ENCODE measurements around the gene GABRR2. TPM values are rescaled to one million over a fixed set of nuclear protein-coding genes. Genes with fewer than 3 reads are reported as not detected.

Gene GABRR2
- total RNA-seq, 3 donors from 2014 or later = 0.19 TPM; not detected in 2

DNA sequence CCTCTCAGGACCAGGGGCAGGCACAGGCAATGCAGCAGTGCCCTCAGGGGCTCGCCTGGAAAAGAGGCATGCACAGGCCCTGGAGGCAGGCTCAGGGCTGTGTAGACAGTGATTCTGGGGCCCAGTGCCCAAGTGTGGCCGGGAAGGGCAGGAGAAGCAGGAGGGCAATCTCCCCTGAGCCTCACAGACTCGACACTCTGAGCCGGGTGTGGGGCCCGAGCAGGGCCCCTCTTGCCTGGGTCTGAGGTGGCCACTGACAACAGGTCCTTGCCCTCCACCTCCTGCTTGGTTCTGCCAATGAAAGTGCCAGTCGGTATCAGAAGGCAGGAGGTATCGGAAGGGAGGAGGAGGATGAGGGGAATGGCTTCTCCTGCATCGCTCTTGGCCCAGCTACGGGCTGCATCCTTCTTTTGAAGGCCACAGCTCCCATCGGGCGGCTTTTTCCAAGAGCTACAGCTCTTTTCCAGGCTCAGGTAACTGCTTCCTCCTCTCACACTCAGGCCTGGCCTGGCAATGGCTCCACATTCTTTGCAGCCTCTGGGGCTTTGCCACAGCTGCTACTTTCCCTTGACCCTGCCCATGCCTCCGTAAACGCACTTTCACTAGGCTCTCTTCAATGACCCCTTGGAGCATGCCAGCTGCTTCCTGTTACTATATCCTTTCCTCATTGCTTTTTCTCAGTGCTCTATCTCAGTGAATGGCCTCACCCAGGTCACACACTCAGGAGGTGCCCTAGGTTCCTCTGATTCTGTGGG lies 24.5 kb downstream of the GABRR2 start:
- Mint-ChIP-seq H3K4me3 (no peak overlapping the region), H3K36me3 (ENCODE audit: insufficient read depth) (no peaks in the 10 kb centered on the region), H3K27me3 (ENCODE audit: low read depth) (no peaks in the 10 kb centered on the region), H3K9me3 (no peaks in the 10 kb centered on the region), H3K4me1 (ENCODE audit: low read depth) (no peaks in the 10 kb centered on the region)
- DNase-seq = no peak
- ATAC-seq = no peak

DNA sequence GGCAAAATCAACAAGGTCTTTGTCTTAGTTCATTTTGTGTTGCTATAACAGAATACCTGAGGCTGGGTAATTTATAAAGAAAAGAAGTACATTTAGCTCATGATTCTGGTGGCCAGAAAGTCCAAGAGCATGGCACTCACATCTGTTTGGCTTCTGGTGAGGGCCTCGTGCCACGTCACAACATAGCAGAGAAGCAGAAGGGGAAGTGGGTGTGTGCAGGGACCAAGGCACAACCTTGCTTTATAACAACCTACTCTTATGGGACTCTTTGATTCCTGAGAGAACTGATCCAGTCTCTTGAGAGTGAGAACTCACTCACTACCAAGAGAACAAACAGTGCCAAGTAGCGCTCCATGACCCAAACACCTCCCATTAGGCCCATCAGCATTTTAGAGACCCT lies 25.4 kb downstream of the GABRR2 start:
- Mint-ChIP-seq H3K9me3 (no peaks in the 10 kb centered on the region), H3K4me1 (ENCODE audit: low read depth) (no peaks in the 10 kb centered on the region)
- DNase-seq = no peak

DNA sequence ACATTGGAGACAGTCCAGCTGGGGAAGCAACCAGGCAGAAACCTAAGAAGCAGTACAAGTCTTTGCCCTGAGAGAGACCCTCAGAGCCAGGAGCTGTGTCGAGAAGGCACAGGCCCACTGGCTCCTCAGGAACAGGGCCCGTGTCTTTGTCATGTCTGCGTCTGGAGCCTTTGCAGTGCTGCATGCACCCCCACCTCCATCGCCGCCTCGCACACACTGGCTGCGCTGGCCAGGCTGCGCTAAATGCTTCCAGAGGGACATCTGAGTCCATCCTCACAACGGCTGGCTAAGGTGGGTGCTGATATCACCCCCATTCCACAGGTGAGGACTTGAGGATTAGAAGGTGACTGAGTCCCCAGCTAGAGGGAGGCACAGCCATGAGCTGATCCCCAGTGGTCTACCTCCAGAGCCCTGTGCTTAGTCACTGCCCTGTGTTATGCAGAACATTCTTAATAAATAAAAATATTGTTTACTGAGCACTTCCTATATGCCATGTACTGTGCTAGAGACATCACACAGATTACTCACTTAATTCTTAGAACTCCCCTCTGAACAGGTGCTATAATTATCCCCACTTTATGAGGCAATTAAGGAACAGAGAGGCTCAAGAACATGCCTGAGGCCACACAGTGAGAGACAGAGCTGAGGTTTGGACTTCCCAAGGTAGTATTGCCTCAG lies 27.6 kb downstream of the GABRR2 start:
- H3K9me3 Mint-ChIP-seq = no peaks in the 10 kb centered on the region
- ATAC-seq (peak in 1 of 2 donors; percentile 18), DNase-seq (no peak)
- no peaks in the 10 kb centered on the region for H3K36me3 Mint-ChIP-seq (ENCODE audit: insufficient read depth)
- no peaks in the 10 kb centered on the region for H3K27me3 Mint-ChIP-seq (ENCODE audit: low read depth)
- H3K4me1 Mint-ChIP-seq (ENCODE audit: low read depth) = no peaks in the 10 kb centered on the region
- H3K4me3 Mint-ChIP-seq = no peak overlapping the region

More for the DNA sequence above, 25.4 kb downstream of the GABRR2 start:
- no peaks in the 10 kb centered on the region for H3K27me3 Mint-ChIP-seq (ENCODE audit: low read depth)
- ATAC-seq = no peak
- H3K4me3 Mint-ChIP-seq = no peak overlapping the region
- H3K36me3 Mint-ChIP-seq (ENCODE audit: insufficient read depth) = no peaks in the 10 kb centered on the region

DNA sequence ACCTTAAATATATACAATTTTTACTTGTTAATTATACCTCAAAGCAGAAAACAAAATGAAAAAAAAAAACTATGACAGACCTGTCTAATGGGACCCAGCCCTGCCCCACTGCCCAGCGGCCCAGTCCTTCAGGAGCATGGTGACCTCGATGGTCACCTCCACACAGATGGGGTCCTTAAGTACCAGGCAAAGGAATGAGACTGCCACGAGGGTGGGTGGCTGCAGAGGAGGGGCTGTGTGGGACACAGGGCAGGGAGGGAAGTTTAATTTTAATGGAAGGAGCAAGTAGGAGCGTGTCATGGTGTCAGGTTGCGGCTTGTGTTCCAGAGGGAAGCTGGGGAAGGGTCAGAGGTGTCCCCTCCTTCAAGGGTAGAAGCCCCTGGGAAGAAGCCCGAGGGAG lies 28.6 kb downstream of the GABRR2 start:
- no peaks in the 10 kb centered on the region for H3K36me3 Mint-ChIP-seq (ENCODE audit: insufficient read depth)
- DNase-seq (no peak), ATAC-seq (no peak)
- H3K27me3 Mint-ChIP-seq (ENCODE audit: low read depth) = no peaks in the 10 kb centered on the region
- H3K4me1 Mint-ChIP-seq (ENCODE audit: low read depth) = no peaks in the 10 kb centered on the region
- no peak overlapping the region for H3K4me3 Mint-ChIP-seq
- H3K9me3 Mint-ChIP-seq = no peaks in the 10 kb centered on the region

DNA sequence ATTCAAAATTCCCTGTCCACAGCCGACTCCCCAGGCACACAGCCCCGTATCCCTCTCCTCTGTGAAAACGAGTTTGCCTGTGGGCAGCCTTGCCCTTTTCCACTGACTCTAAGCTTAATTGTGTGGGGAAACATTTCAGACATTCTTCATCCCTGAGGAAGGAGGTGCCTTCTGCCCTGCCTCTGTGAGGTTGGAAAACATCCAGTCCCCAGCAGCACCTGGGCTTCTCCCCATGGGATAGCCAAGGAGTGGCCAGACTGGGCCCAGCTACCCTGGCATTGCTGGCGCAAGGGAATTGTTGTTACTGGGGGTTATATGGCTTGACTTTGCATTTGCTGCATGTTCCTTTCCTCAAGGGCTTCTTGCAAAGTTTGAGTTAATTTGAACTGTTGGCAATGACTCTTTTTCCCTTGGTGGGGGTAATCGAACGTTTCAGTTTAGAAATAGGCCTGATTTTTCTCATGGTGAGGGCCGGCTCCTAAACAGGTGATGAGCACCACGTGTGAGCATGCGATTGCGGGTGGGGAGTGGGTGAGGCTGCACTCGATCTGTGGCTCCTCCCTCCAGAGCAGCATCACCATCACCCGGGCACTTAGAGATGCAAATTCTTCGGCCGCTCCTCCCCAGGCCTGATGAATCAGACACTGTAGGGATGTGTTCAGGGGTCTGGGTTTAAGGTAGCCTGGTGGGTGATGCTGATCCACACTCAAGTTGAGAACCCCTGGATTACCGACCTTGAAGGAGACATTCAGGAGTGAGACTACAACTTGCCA lies 29.9 kb downstream of the GABRR2 start:
- Mint-ChIP-seq H3K9me3 (no peaks in the 10 kb centered on the region), H3K4me3 (no peak overlapping the region), H3K27me3 (ENCODE audit: low read depth) (no peaks in the 10 kb centered on the region), H3K4me1 (ENCODE audit: low read depth) (no peaks in the 10 kb centered on the region), H3K36me3 (ENCODE audit: insufficient read depth) (no peaks in the 10 kb centered on the region)
- ATAC-seq (no peak), DNase-seq (no peak)

DNA sequence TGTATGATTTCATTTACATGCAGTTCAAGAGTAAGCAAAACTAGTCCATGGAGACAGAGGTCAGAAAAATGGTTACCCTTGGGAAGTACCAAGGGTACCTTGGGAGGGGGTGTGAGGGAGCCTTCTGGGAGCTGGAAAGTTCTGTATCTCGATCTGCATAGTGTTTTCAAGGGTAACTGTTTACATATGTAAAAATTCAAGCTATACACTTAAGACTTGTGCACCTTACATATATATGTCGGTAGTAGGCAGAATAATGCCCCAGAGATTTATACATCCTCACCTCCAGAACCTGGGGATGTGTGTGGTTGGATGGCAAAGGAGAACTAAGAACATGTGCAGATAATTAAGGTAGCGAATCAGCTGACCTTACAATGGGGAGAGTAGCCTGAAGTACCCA lies 31.0 kb downstream of the GABRR2 start:
- H3K27me3 Mint-ChIP-seq (ENCODE audit: low read depth) = no peaks in the 10 kb centered on the region
- DNase-seq (no peak), ATAC-seq (no peak)
- no peaks in the 10 kb centered on the region for H3K9me3 Mint-ChIP-seq
- H3K36me3 Mint-ChIP-seq (ENCODE audit: insufficient read depth) = no peaks in the 10 kb centered on the region
- no peaks in the 10 kb centered on the region for H3K4me1 Mint-ChIP-seq (ENCODE audit: low read depth)
- no peak overlapping the region for H3K4me3 Mint-ChIP-seq

DNA sequence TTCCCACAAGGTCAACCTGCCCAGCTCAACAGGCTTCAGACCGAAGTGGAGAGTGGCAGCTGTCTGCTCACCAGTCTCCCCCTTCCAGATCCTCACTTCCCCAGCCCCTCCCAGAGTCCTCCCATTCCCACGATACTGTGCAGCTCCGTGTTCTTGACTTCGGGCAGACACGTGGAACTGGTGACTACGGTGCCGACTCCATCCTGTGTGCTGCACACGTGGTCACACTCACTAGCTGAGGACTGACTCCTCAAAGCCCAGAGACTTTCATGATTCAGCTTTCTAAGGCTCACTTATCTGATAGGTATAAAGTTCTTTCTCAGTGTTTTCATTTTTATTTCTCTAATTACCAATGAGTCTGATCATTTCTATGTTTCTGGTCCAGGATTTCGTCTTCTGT lies 32.4 kb downstream of the GABRR2 start:
- no peaks in the 10 kb centered on the region for H3K27me3 Mint-ChIP-seq (ENCODE audit: low read depth)
- no peaks in the 10 kb centered on the region for H3K9me3 Mint-ChIP-seq
- no peaks in the 10 kb centered on the region for H3K4me1 Mint-ChIP-seq (ENCODE audit: low read depth)
- DNase-seq (no peak), ATAC-seq (no peak)
- no peak overlapping the region for H3K4me3 Mint-ChIP-seq
- H3K36me3 Mint-ChIP-seq (ENCODE audit: insufficient read depth) = no peaks in the 10 kb centered on the region

DNA sequence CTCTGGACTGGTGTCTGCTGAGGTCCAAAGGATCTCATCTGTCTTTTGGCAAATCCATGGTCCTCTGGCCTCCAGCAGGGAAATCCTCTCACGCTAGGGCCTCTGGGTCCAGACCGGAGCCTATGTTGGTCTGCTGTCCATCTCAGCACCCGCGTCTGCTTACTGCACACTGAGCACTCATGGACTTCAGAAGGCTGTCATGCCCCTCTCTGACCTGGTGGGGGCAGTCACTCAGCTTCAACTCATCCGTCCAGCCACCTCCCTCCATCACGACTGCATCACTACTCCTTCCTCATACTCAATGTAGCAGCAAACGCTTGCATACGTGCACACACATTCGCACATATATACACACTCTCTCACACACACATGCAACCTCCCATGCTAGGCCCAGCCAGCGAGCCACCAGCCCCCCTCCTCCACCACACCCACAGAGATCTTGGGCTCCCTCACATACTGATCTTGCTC lies 33.3 kb downstream of the GABRR2 start:
- H3K4me3 Mint-ChIP-seq = no peak overlapping the region

DNA sequence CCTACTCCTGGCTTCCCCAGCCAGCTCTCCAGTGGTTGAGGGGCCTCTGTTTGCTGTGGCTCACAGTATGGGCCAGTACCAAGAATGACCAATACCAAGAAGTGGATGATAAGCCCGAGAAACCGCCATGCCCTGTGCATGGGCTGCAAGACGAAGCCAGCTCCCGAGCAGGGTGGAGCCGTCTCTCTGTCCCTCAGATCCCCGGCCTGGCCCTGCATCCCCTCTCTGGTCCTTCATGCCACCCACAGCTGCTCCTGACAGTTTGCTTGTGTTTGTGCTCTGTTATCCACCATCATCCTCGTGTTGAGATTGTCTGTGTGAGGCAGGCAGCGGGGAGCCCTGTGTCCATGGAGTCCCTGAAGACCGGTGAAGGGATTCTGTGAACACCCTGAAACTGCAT lies 36.1 kb downstream of the GABRR2 start:
- no peaks in the 10 kb centered on the region for H3K36me3 Mint-ChIP-seq (ENCODE audit: insufficient read depth)
- no peaks in the 10 kb centered on the region for H3K27me3 Mint-ChIP-seq (ENCODE audit: low read depth)
- H3K9me3 Mint-ChIP-seq = no peaks in the 10 kb centered on the region
- ATAC-seq (no peak), DNase-seq (no peak)
- no peaks in the 10 kb centered on the region for H3K4me1 Mint-ChIP-seq (ENCODE audit: low read depth)
- H3K4me3 Mint-ChIP-seq = no peak overlapping the region

More for the DNA sequence above, 33.3 kb downstream of the GABRR2 start:
- H3K27me3 Mint-ChIP-seq (ENCODE audit: low read depth) = no peaks in the 10 kb centered on the region
- no peaks in the 10 kb centered on the region for H3K4me1 Mint-ChIP-seq (ENCODE audit: low read depth)
- DNase-seq (no peak), ATAC-seq (peak; percentile 67 to 71)
- H3K36me3 Mint-ChIP-seq (ENCODE audit: insufficient read depth) = no peaks in the 10 kb centered on the region
- H3K9me3 Mint-ChIP-seq = no peaks in the 10 kb centered on the region

DNA sequence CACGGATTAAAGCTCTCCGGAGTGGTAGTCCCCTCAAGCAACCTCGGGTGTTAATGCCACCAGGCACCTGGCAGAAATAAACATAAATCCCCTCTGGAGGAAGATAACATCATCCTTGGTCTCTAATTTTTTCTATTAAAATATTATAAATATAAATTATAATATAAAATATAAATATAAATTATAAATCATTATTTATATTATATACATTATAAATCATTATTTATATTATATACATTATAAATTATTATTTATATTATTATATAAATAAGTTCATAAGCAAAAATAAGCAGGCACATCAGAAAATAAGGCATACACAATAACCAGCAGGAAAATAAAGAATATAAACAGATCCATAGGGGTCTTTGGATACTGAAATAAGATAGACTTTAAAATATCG lies 39.2 kb downstream of the GABRR2 start:
- Mint-ChIP-seq H3K36me3 (ENCODE audit: insufficient read depth) (no peaks in the 10 kb centered on the region), H3K9me3 (no peaks in the 10 kb centered on the region), H3K4me1 (ENCODE audit: low read depth) (peaks cover 1% of the 10 kb centered on the region), H3K4me3 (no peak overlapping the region), H3K27me3 (ENCODE audit: low read depth) (no peaks in the 10 kb centered on the region)
- no peak for ATAC-seq
- DNase-seq = no peak

DNA sequence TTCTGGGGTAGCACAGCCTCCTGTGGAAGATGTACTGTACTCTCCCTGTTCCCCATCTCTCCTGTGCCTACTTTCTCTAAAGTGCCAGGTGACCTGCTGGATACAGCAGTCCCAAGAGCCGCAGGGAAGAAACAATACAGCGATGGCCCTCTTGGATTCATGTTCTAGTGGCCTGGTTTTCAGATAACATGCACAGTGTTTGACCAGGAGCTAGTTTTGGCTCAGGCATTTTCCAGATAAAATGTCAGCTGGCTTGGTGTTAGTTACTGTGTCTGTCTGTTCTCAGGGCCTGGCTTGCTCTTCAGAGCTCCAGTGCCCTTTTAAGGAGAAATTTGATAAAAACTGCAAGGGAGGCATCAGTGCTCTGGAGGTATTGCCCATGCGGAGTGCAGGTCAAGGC lies 41.3 kb downstream of the GABRR2 start:
- DNase-seq = no peak
- H3K4me3 Mint-ChIP-seq = no peak overlapping the region
- H3K27me3 Mint-ChIP-seq (ENCODE audit: low read depth) = no peaks in the 10 kb centered on the region
- ATAC-seq = no peak
- no peaks in the 10 kb centered on the region for H3K36me3 Mint-ChIP-seq (ENCODE audit: insufficient read depth)
- peaks cover 3% of the 10 kb centered on the region for H3K4me1 Mint-ChIP-seq (ENCODE audit: low read depth)
- H3K9me3 Mint-ChIP-seq = no peaks in the 10 kb centered on the region

DNA sequence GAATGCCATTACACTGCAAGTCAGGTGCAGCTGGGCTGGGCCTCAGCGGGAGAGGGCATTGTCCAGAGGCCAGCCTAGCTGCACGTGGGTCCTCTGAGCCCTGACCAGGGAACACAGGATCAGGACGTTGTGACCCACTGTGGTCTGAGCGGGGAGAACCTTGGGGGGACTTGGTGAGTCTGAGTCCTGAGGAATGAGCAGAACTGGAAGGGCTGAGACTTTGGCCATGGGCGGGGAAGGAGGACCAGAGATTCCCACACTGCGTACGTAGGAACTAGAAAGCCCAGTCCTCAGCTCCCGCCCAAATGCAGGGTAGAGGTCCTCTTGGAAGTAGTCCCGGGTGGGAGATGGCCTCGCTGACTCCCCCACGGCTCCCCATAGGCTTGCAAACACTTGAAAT lies 42.5 kb downstream of the GABRR2 start:
- no peak for DNase-seq
- peaks cover 3% of the 10 kb centered on the region for H3K4me1 Mint-ChIP-seq (ENCODE audit: low read depth)
- no peak overlapping the region for H3K4me3 Mint-ChIP-seq
- ATAC-seq = no peak
- H3K36me3 Mint-ChIP-seq (ENCODE audit: insufficient read depth) = no peaks in the 10 kb centered on the region
- H3K9me3 Mint-ChIP-seq = no peaks in the 10 kb centered on the region
- no peaks in the 10 kb centered on the region for H3K27me3 Mint-ChIP-seq (ENCODE audit: low read depth)

DNA sequence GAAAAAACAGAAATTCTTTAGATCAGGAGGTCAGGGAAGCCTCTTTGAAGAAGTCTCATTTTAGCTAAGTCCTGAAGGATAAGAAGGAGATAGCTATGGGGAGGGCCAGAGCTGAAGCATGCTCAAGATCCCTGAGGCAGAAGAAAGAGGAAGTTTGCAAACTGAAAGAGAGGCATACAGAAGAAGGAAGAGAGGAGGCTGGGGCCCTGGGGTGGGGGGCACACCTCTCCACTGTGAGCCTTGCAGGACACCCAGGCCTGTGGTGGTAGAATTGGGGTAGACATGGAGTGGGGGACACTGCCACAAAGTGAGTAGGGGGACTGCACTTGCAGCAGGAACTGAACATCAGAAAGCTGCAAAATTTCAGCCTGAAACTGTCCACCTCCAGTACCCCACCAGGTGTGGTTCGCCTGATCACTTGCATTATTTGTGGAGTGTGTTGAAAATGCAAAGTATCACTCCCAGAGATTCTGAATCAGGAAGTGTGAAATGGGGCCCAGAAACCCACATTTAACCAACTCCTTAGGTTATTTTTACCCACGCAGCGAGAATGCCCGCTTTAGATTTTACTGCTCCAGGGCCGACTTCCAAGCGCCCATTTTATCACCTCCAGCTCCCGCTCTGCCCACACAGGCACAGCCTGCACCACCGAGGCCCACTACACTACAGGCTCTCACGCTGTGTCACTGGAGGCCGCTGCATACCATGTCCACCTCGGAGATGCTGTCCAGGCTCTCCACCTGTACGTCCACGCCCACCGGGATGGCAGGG lies 44.0 kb downstream of the GABRR2 start:
- H3K27me3 Mint-ChIP-seq (ENCODE audit: low read depth) = no peaks in the 10 kb centered on the region
- H3K9me3 Mint-ChIP-seq = no peaks in the 10 kb centered on the region
- DNase-seq (no peak), ATAC-seq (no peak)
- H3K36me3 Mint-ChIP-seq (ENCODE audit: insufficient read depth) = no peaks in the 10 kb centered on the region
- H3K4me3 Mint-ChIP-seq = no peak overlapping the region
- H3K4me1 Mint-ChIP-seq (ENCODE audit: low read depth) = peaks cover 3% of the 10 kb centered on the region

DNA sequence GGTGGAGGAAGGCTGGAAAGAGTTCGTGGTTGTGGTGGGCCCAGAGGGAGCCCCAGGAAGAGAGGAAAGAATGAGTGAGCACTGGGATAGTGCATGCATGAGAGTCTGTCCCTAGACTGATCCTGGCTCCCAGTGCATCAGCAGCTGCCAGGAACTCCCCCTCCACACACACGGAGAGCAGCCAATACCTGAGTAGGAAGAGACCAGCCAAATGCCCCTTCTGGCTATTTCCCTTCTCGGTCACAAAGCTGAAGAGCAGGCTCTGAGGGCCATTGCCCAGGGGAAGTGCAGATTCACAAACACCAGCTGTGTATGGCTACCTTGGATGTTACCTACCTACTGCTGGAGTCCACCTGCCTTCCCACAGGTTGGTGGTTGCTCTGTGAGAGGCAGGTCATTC lies 45.1 kb downstream of the GABRR2 start:
- H3K9me3 Mint-ChIP-seq = no peaks in the 10 kb centered on the region
- DNase-seq = no peak

More for the DNA sequence above, 45.1 kb downstream of the GABRR2 start:
- Mint-ChIP-seq H3K4me3 (no peak overlapping the region), H3K27me3 (ENCODE audit: low read depth) (no peaks in the 10 kb centered on the region), H3K4me1 (ENCODE audit: low read depth) (peaks cover 3% of the 10 kb centered on the region), H3K36me3 (ENCODE audit: insufficient read depth) (no peaks in the 10 kb centered on the region)
- no peak for ATAC-seq
